Spleen (tissue), 11 donors: ENCODE measurements around the gene ALDH1L1. TPM values are rescaled to one million over a fixed set of nuclear protein-coding genes. Genes with fewer than 3 reads are reported as not detected.

Experiments used
- DNase-seq: peaks from one replicate; pipeline ENCODE4 v3.0.0-alpha.2; 2020
- H3K27ac ChIP-seq, 8 donors: fragments of 200-600 bp; sonication (generic) in 7 of 8; 1 replicate in 4 of 8; 2 replicates in 4 of 8; pipeline versions ENCODE4 v1.5.0 to v1.8.0; 2016 to 2021; ENCODE audit warnings: inconsistent platforms in 4 of 8, mild to moderate bottlenecking in 4 of 8, moderate library complexity in 1 of 8
- H3K27me3 ChIP-seq, 7 donors: fragments of 200-600 bp; sonication (generic) in 6 of 7; replicated peaks in 1 of 7; 1 replicate in 4 of 7; 2 replicates in 3 of 7; pipeline versions ENCODE4 v1.5.0 to v1.8.0; 2016 to 2021; ENCODE audit warnings: inconsistent platforms in 3 of 7, mild to moderate bottlenecking in 1 of 7
- H3K36me3 ChIP-seq, 6 donors: fragments of 200-600 bp; sonication (generic) in 5 of 6; 1 replicate in 4 of 6; 2 replicates in 2 of 6; pipeline versions ENCODE4 v1.5.0 to v1.8.0; 2016 to 2021; ENCODE audit warnings: inconsistent platforms in 2 of 6
- H3K4me1 ChIP-seq, 6 donors: fragments of 200-600 bp; sonication (generic) in 5 of 6; 1 replicate in 3 of 6; 2 replicates in 3 of 6; pipeline versions ENCODE4 v1.5.0 to v1.8.0; 2016 to 2021; ENCODE audit warnings: inconsistent platforms in 3 of 6
- H3K4me3 ChIP-seq, 8 donors: fragments of 200-600 bp; sonication (generic) in 7 of 8; 1 replicate in 4 of 8; 2 replicates in 4 of 8; pipeline versions ENCODE4 v1.5.0 to v1.8.0; 2016 to 2021; ENCODE audit warnings: inconsistent platforms in 4 of 8, mild to moderate bottlenecking in 4 of 8, moderate library complexity in 2 of 8
- H3K9me3 ChIP-seq, 8 donors: fragments of 200-600 bp; sonication (generic) in 7 of 8; 1 replicate in 4 of 8; 2 replicates in 4 of 8; pipeline versions ENCODE4 v1.5.0 to v1.8.0; 2016 to 2021; ENCODE audit warnings: inconsistent platforms in 4 of 8
- POLR2A ChIP-seq, 3 donors: fragments of 450-650 bp; IDR thresholded peaks; one replicate each; pipeline ENCODE4 v1.5.1; 2017; ENCODE audit warnings: antibody characterized with exemption in 3 of 3, mild to moderate bottlenecking in 1 of 3
- POLR2AphosphoS5 ChIP-seq, 3 donors: sonication (generic); formaldehyde crosslinking; IDR thresholded peaks; one replicate each; pipeline ENCODE4 v1.5.1; 2017; ENCODE audit warnings: antibody characterized with exemption in 3 of 3
- WGBS, 5 donors: extraction: QIAGEN DNeasy Blood & Tissue Kit in 3 of 5; methylation state at CpG; one replicate each; pipeline versions ENCODE4 v1.1.5 to v1.1.7; 2013 to 2018; 5-methylcytosine and 5-hydroxymethylcytosine counted together
- intact Hi-C: fragments of 100-400 bp; cut with DNase I; formaldehyde crosslinking; loops from one replicate; pipeline ENCODE4 v1.15.0; 2023; ENCODE audit warnings: low total_unique reads
- polyA plus RNA-seq, 3 donors: library from polyadenylated mRNA; stranded (reverse); fragments of 200-250 nt; gene quantifications; one replicate each; pipeline ENCODE4 v1.2.1, GENCODE V29; 2013
- total RNA-seq, 7 donors: library from RNA; depleted of rRNA in 3 of 7; stranded (reverse); fragments of >200 nt in 3 of 7; fragmentation: NEBNext Ultra II Directional in 4 of 7; extraction: Animal tissue kit (Norgen Biotek cat#: 25700) in 4 of 7; gene quantifications; one replicate each; pipeline versions ENCODE4 v1.1.0 to v1.2.1, GENCODE V29; 2016 to 2021
- TF ChIP-seq, protein P1 (sequence below), 11 experiments: fragments of 200-600 bp in 7 of 11; fragments of 450-650 bp in 4 of 11; sonication (generic) in 4 of 11; IDR thresholded peaks in 8 of 11; conservative IDR thresholded peaks in 3 of 11; 1 replicate in 7 of 11; 2 replicates in 4 of 11; pipeline versions ENCODE4 v1.4.0 to v1.8.0; 2016 to 2021; ENCODE audit warnings: antibody characterized with exemption in 11 of 11, inconsistent platforms in 4 of 11, mild to moderate bottlenecking in 1 of 11
- donor health status: healthy with polysubstance abuse.
- donor health status: DM: no; HTN: no; CAD: no; lungs with moderate emphysema.
- donor health status: DM: no; HTN: no; CAD: no.
- donor health status: Bipolar disorder and iron deficiency.
- donor health status: healthy.
- donor health status: DM: no; HTN: no; CAD: no.
- donor health status: DM: yes; HTN: yes; CAD: no.

ALDH1L1 gene
- total and polyA plus RNA-seq, 10 donors: 0.09 to 1.3 (median 0.29) TPM; not detected in 3

DNA sequence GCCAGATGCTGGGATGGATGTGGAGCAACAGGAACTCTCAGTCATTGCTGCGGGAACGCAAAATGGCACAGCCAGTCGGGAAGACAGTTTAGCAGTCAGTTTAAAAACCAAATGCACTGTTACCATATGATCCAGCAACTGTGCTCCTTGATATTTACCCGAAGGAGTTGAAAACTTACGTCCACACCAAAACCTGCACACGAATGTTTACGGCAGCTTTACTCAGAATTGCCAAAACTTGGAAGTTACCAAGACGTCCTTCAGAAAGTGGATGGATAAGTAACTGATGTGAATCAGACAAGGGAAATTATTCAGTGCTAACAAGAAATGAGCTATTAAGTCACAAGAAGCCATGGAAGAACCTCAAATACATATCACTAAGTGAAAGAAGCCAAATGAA is 60.4 kb downstream of the ALDH1L1 start:
- Histone ChIP-seq H3K27me3 (peaks cover 0 to 31% (median 0%) of the 10 kb centered on the region in 7 donors), H3K4me3 (no peak overlapping the region), H3K27ac (no peak overlapping the region), H3K4me1 (no peaks in the 10 kb centered on the region), H3K9me3 (no peaks in the 10 kb centered on the region), H3K36me3 (no peaks in the 10 kb centered on the region)
- intact Hi-C loops: no loop called here
- no peak for TF ChIP-seq POLR2A (IDR thresholded peaks at IDR 0.05)
- TF ChIP-seq POLR2AphosphoS5 (IDR thresholded peaks at IDR 0.05): no peak
- TF ChIP-seq, protein P1, sequence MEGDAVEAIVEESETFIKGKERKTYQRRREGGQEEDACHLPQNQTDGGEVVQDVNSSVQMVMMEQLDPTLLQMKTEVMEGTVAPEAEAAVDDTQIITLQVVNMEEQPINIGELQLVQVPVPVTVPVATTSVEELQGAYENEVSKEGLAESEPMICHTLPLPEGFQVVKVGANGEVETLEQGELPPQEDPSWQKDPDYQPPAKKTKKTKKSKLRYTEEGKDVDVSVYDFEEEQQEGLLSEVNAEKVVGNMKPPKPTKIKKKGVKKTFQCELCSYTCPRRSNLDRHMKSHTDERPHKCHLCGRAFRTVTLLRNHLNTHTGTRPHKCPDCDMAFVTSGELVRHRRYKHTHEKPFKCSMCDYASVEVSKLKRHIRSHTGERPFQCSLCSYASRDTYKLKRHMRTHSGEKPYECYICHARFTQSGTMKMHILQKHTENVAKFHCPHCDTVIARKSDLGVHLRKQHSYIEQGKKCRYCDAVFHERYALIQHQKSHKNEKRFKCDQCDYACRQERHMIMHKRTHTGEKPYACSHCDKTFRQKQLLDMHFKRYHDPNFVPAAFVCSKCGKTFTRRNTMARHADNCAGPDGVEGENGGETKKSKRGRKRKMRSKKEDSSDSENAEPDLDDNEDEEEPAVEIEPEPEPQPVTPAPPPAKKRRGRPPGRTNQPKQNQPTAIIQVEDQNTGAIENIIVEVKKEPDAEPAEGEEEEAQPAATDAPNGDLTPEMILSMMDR (IDR thresholded peaks at IDR 0.05 in 8 of 11, conservative IDR thresholded peaks at IDR 0.05 in 3 of 11): no peak
- 83 to 94% (median 93%) methylated on average over 8 of the region's 8 CpGs for WGBS, 5 donors
- no peak for DNase-seq

DNA sequence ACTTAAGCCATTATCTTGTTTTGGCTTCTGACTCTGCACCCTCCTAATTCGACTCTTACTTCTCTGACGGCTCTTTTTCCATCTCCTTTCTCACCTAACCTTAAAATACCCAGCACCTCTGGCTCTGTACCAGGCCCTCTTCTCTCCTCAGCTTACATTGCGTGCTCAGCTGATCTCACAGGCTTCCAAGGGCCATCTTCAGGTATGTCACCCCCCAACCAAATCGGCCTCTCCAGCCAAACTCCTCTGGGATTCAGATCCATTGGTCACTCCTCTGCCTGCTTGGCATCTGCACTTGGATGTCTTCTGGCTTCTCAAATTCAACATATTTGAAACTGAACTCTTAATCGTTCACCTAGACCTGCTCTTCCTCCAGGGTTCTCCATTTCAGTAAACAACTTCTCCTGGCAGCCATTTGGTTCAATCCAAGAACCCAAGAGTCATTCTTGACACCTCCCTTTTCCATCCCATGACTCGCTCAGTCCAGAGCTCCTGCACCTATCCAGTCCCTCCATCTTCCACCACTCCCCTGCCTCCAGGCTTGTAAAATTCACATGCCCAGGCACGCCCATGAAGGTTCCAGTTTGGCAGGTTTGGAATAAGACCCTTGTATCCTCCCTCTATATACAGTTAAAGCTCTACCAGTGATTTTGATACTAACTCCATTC is 61.2 kb downstream of the ALDH1L1 start:
- H3K27ac ChIP-seq: no peak overlapping the region
- H3K9me3 ChIP-seq: no peaks in the 10 kb centered on the region
- DNase-seq: no peak
- 80 to 87% (median 86%) methylated on average over 7 of the region's 7 CpGs for WGBS, 5 donors
- H3K4me3 ChIP-seq: no peak overlapping the region
- TF ChIP-seq POLR2A (IDR thresholded peaks at IDR 0.05): no peak
- TF ChIP-seq POLR2AphosphoS5 (IDR thresholded peaks at IDR 0.05): no peak
- TF ChIP-seq, protein P1 (IDR thresholded peaks at IDR 0.05 in 8 of 11, conservative IDR thresholded peaks at IDR 0.05 in 3 of 11): no peak
- no peaks in the 10 kb centered on the region for H3K36me3 ChIP-seq
- H3K27me3 ChIP-seq: peaks cover 0 to 24% (median 0%) of the 10 kb centered on the region in 7 donors
- intact Hi-C loops: no loop called here
- H3K4me1 ChIP-seq: no peaks in the 10 kb centered on the region

DNA sequence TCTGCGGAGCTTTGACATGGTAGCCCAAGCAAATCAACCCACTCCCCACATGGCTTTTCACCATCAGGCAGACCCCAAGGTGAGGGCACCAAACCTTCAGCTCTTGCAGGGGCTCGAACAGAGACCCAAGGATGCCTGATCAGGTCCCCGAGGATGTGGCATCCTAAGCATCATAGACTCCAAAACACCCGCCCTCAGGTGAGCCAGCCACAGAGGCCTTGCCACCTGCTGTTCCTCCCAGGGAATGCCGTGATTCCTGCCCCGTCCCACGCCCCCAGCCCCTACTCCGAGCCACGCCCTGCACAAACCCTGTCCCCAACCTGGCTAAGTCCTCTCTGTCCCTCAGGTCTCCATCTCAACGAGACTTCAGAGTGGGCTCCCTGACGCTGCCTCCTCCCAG is 61.8 kb downstream of the ALDH1L1 start:
- Histone ChIP-seq H3K4me1 (no peaks in the 10 kb centered on the region), H3K9me3 (no peaks in the 10 kb centered on the region), H3K27me3 (peaks cover 0 to 23% (median 0%) of the 10 kb centered on the region in 7 donors), H3K4me3 (no peak overlapping the region), H3K36me3 (no peaks in the 10 kb centered on the region), H3K27ac (no peak overlapping the region)
- intact Hi-C loops: no loop called here
- DNase-seq: no peak
- TF ChIP-seq POLR2A (IDR thresholded peaks at IDR 0.05) (no peak), POLR2AphosphoS5 (IDR thresholded peaks at IDR 0.05) (no peak)
- TF ChIP-seq, protein P1 (IDR thresholded peaks at IDR 0.05 in 8 of 11, conservative IDR thresholded peaks at IDR 0.05 in 3 of 11): no peak
- WGBS, 5 donors: 75 to 88% (median 84%) methylated on average over 11 of the region's 11 CpGs

DNA sequence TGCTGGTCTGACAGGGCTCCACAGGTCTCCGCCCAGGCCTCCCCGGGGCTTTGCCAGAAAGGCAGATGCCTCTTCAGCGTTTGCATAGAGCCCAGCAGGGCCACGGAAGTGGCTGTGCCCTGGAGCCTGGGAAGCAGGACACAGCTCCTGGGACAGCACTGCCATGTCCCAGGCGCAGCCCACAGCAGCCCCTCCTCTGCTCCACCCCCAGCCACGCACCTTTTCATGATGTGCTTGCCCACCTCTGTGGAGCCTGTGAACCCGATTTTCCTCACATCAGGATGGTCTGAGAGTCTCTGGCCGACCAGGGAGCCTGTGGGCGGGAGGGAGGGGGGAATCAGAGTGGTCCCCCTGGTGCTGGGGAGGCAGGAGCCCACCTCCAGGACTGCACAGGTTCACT is 62.6 kb downstream of the ALDH1L1 start:
- 76 to 80% (median 78%) methylated on average over 8 to 9 of the region's 9 CpGs for WGBS, 5 donors
- intact Hi-C loops: no loop called here
- TF ChIP-seq, protein P1 (IDR thresholded peaks at IDR 0.05 in 8 of 11, conservative IDR thresholded peaks at IDR 0.05 in 3 of 11): no peak
- no peak for TF ChIP-seq POLR2AphosphoS5 (IDR thresholded peaks at IDR 0.05)
- TF ChIP-seq POLR2A (IDR thresholded peaks at IDR 0.05): no peak
- Histone ChIP-seq H3K36me3 (no peaks in the 10 kb centered on the region), H3K27me3 (peaks cover 0 to 23% (median 0%) of the 10 kb centered on the region in 7 donors), H3K4me1 (no peaks in the 10 kb centered on the region), H3K4me3 (no peak overlapping the region), H3K27ac (no peak overlapping the region), H3K9me3 (no peaks in the 10 kb centered on the region)
- DNase-seq: peak; percentile 68
